Upper lobe of left lung (tissue), 4 donors: ENCODE data around the gene EFNA5.

Experiments used
- EP300 ChIP-seq, 4 donors: sonication (generic); formaldehyde crosslinking; IDR thresholded peaks; one replicate each; pipeline ENCODE4 v1.5.1; 2017; ENCODE audit warnings: antibody characterized with exemption in 4 of 4, control low read depth in 2 of 4
- POLR2A ChIP-seq, 4 donors: fragments of 450-650 bp; IDR thresholded peaks; one replicate each; pipeline ENCODE4 v1.5.1; 2016 to 2017; ENCODE audit warnings: antibody characterized with exemption in 4 of 4, mild to moderate bottlenecking in 2 of 4
- TF ChIP-seq, protein P1 (sequence below), 6 experiments: fragments of 450-650 bp in 4 of 6; fragments of 200-600 bp in 2 of 6; sonication (generic) in 2 of 6; IDR thresholded peaks; one replicate each; pipeline ENCODE4 v1.5.1; 2016 to 2019; ENCODE audit warnings: antibody characterized with exemption in 6 of 6

DNA sequence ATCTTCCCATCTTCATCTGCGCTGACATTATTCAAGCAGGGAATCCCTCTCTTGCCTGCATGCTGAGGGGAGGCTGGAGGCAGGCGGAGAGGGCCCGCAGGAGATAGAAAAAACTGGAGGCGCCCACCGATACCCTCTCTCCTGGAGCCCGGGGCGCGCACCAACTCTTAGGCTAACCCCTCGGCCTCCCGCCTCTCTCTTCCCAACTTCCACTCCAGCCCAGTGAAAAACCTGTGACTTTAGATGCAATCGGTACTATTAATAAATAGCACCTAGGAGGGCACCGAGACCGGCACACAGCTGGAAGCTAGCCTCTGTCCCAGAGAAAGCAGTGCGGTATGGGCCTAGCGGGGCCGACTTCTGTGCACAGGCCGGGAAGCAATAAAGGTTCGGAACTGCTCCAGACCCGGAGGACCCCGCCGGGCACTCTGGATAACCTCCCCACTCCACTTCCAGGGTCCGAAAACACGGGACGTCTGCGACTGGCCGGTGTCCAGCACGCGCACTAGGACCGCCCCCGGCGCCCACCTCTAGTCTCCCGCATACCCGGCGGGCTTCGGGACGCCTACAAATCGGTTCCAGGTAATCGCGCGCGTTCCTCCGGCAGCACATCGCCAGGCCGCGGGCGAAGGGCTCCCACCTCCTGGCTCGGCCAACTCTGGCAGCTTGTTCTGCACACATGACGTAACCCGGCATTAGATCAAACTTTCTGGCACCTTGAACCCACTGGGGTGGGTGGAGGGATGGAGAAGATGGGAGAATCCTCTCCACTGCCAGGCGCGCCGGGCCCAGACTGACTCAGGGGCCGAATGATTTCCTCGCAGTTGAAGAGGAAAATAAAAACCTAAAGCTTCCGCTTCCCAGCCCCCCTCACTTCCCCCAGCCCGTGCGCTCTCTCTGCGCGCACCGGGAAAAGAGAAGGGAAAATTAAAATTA, 1.4 kb downstream of the EFNA5 start:
- TF ChIP-seq EP300 (IDR thresholded peaks at IDR 0.05): no peak
- TF ChIP-seq, protein P1, sequence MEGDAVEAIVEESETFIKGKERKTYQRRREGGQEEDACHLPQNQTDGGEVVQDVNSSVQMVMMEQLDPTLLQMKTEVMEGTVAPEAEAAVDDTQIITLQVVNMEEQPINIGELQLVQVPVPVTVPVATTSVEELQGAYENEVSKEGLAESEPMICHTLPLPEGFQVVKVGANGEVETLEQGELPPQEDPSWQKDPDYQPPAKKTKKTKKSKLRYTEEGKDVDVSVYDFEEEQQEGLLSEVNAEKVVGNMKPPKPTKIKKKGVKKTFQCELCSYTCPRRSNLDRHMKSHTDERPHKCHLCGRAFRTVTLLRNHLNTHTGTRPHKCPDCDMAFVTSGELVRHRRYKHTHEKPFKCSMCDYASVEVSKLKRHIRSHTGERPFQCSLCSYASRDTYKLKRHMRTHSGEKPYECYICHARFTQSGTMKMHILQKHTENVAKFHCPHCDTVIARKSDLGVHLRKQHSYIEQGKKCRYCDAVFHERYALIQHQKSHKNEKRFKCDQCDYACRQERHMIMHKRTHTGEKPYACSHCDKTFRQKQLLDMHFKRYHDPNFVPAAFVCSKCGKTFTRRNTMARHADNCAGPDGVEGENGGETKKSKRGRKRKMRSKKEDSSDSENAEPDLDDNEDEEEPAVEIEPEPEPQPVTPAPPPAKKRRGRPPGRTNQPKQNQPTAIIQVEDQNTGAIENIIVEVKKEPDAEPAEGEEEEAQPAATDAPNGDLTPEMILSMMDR (IDR thresholded peaks at IDR 0.05): no peak
- no peak for TF ChIP-seq POLR2A (IDR thresholded peaks at IDR 0.05)
